Measurements from ENCODE around the gene NCMAP. TPM values are rescaled to one million over a fixed set of nuclear protein-coding genes. Genes with fewer than 3 reads are reported as not detected.

NCMAP gene
- polyA plus RNA-seq, 1 donor from 2014 or later, result not detected

- H3K4me3 Mint-ChIP-seq, result peak within 1 kb of the TSS; percentile 92 to 100 (median 97)
- H3K4me1 Mint-ChIP-seq, result peaks cover 27 to 30% (median 28%) of the 10 kb centered on the region in 3 donors
Observed at GRCh38 chr1:24642481-24643362, 86.8 kb downstream of the NCMAP start, which contains the start of gene SRRM1. SRRM1 (plus strand) TSS chr1:24643302; CDS start chr1:24643327, 25 bp downstream.

DNA sequence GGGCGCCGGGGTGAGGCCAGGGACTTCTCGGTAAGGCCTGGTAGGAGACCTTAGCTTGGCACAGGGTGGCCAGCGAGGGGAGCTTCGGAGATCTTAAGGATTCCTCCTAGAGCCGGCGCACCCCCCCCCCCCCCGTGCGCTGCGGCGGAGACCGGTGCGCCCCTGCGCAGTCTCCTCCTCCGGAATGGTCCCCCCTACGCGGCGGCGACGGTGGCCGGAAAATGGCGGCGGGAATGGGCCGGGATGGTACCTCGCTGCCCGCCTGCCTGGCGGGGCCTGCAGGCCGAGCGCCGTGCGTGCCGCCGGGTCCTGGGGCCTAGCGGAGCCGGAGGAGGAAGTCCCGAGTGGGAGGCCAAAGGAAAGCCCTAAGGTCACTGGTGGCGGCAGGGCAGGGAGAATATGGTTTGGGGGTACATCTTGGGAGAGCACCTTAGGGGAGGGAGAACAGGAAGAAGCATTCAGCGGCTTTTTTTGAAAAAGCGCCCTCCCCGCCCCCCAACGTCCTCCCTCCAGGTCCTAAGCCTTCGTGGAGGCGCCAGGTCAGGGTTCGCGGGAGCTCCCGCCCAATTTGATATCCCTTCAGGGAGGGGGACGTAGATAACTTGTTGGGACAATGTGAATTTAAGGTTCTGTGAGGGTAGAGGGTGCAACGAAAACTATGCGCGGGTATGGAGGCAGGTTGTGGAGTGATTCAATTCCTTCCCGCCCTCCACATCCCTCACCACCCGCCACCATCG is 87.6 kb downstream of the NCMAP start:
- Mint-ChIP-seq H3K27me3 (no peaks in the 10 kb centered on the region), H3K4me1 (peaks cover 27 to 30% (median 28%) of the 10 kb centered on the region in 3 donors), H3K27ac (peak overlapping the region; percentile 91 to 100 (median 98)), H3K36me3 (peaks cover 4% of the 10 kb centered on the region), H3K9me3 (no peaks in the 10 kb centered on the region), H3K4me3 (peak overlapping the region; percentile 92 to 100 (median 97))

More at GRCh38 chr1:24642481-24643362, 86.8 kb downstream of the NCMAP start, which contains the start of gene SRRM1:
- no peaks in the 10 kb centered on the region for H3K27me3 Mint-ChIP-seq
- H3K36me3 Mint-ChIP-seq, result peaks cover 4% of the 10 kb centered on the region
- H3K9me3 Mint-ChIP-seq, result no peaks in the 10 kb centered on the region
- H3K27ac Mint-ChIP-seq, result peak within 1 kb of the TSS; percentile 91 to 100 (median 98)

DNA sequence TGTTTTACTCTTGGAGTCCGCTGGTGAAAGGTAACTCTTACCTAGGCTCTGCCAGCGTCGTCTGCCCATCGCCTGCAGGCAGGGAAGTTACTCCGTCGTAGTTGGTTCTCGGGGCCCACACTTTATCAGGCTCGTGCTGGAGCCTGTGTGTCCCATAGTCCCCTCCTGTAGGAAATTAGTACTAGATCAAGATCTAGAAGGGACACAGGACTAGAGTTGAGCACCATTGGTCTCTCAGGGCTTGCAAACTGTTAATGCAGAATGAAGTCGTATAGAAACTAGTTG is 88.2 kb downstream of the NCMAP start:
- peak overlapping the region; percentile 92 to 100 (median 97) for H3K4me3 Mint-ChIP-seq
- H3K36me3 Mint-ChIP-seq, result peaks cover 4% of the 10 kb centered on the region
- H3K4me1 Mint-ChIP-seq, result peaks cover 27 to 30% (median 28%) of the 10 kb centered on the region in 3 donors
- H3K27me3 Mint-ChIP-seq, result no peaks in the 10 kb centered on the region
- peak overlapping the region; percentile 83 to 98 (median 91) for H3K27ac Mint-ChIP-seq
- no peaks in the 10 kb centered on the region for H3K9me3 Mint-ChIP-seq

- Mint-ChIP-seq H3K4me1 (peaks cover 15 to 22% (median 21%) of the 10 kb centered on the region in 3 donors), H3K27me3 (no peaks in the 10 kb centered on the region), H3K27ac (peak overlapping the region in 1 of 3 donors; percentile 67), H3K9me3 (no peaks in the 10 kb centered on the region), H3K4me3 (peak overlapping the region in 1 of 4 donors; percentile 13), H3K36me3 (peaks cover 6% of the 10 kb centered on the region)
Observed at GRCh38 chr1:24648919-24649318, 93.0 kb downstream of the NCMAP start.

DNA sequence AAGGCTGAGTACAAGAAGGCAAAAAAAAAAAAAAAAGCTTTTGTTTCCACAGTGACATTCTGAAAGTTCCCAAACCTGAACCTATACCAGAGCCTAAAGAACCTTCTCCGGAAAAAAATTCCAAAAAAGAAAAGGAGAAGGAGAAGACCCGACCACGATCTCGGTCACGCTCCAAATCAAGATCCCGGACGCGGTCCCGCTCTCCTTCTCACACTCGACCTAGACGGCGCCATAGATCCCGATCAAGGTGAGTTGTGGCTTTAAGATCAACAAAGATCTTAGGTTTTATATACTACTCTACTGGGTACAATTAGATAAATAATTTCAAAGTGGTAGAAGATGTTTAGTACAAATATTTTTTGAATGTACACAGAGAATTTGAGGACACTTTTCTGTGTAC is 96.5 kb downstream of the NCMAP start:
- Mint-ChIP-seq H3K9me3 (no peaks in the 10 kb centered on the region), H3K27ac (peak overlapping the region in 1 of 3 donors; percentile 81), H3K4me3 (no peak overlapping the region), H3K36me3 (peaks cover 2% of the 10 kb centered on the region), H3K4me1 (peaks cover 0 to 6% (median 2%) of the 10 kb centered on the region in 3 donors), H3K27me3 (no peaks in the 10 kb centered on the region)

- Mint-ChIP-seq H3K4me1 (peaks cover 0 to 11% (median 6%) of the 10 kb centered on the region in 3 donors), H3K9me3 (no peaks in the 10 kb centered on the region), H3K4me3 (no peak overlapping the region), H3K36me3 (peaks cover 6% of the 10 kb centered on the region), H3K27ac (peak overlapping the region in 1 of 3 donors; percentile 39), H3K27me3 (no peaks in the 10 kb centered on the region)
Observed at GRCh38 chr1:24654010-24654409, 98.1 kb downstream of the NCMAP start.

- Mint-ChIP-seq H3K4me3 (no peak overlapping the region), H3K36me3 (peaks cover 6% of the 10 kb centered on the region), H3K27me3 (no peaks in the 10 kb centered on the region), H3K9me3 (no peaks in the 10 kb centered on the region), H3K27ac (no peak overlapping the region), H3K4me1 (peaks cover 0 to 8% (median 4%) of the 10 kb centered on the region in 3 donors)
Observed at GRCh38 chr1:24656046-24656445, 100.2 kb downstream of the NCMAP start.

DNA sequence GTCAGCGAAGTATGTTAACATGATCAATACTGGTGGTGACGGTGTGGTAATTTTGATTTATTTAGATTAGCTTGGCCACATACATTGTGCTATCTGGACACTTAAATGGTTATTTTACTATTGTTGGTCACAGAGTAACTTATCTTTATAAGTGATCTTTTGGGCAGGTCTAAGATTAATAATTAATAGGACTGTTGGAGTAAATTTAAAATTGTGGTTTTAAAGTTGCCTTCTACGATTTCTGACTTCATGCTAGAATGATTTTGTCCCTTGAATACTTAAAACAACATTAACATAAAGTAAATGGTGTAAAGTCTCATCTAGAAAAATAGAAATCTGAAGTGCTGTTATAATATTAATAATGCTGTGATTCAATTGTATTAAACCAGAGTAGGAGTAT is 101.9 kb downstream of the NCMAP start:
- Mint-ChIP-seq H3K36me3 (peaks cover 4% of the 10 kb centered on the region), H3K27ac (no peak overlapping the region), H3K4me3 (no peak overlapping the region), H3K9me3 (no peaks in the 10 kb centered on the region), H3K4me1 (peaks cover 0 to 6% (median 4%) of the 10 kb centered on the region in 3 donors), H3K27me3 (no peaks in the 10 kb centered on the region)

Other genes starting within 250 kb of the NCMAP start
- gene GRHL3, start 236.7 kb upstream of the NCMAP start, polyA plus RNA-seq, result not detected
- gene STPG1, start 142.3 kb upstream of the NCMAP start, polyA plus RNA-seq, result 5.8 TPM
- 36.3 TPM for gene NIPAL3, start 140.3 kb upstream of the NCMAP start, polyA plus RNA-seq
- gene RCAN3, start 53.3 kb upstream of the NCMAP start, polyA plus RNA-seq, result 36.1 TPM
- gene SRRM1, start 87.2 kb downstream of the NCMAP start, polyA plus RNA-seq, result 317 TPM
- gene CLIC4, start 189.4 kb downstream of the NCMAP start, polyA plus RNA-seq, result 49.6 TPM